ENCODE results near the gene ATAT1. TPM values are rescaled to one million over a fixed set of nuclear protein-coding genes. Genes with fewer than 3 reads are reported as not detected.

ATAT1 gene
- polyA plus RNA-seq, 3 donors, result 0.51 to 10.4 (median 0.68) TPM

DNA sequence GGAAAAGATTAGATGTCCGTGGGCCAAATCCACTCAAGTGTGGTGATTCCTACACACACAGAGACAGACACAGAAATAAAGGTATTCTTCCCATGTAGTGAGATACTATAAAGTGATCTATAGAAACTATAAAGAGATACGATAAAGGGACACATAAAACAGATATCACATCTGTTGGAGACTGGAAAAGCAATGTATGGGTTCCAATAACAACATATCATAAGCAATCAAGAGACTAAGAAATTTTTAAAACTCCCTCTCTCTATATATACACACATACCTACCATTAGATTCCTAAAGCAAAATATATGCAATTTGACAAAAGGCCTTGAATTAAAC is 14.8 kb upstream of the ATAT1 start:
- peaks cover 73% of the 10 kb centered on the region for H3K79me2 ChIP-seq (ENCODE audit: insufficient read depth, low read length)
- no peaks in the 10 kb centered on the region for H3K27me3 ChIP-seq (ENCODE audit: control insufficient read depth in 2 of 2, insufficient read depth in 2 of 2, low read length in 2 of 2)
- peaks cover 56 to 67% of the 10 kb centered on the region in 2 donors for H3K36me3 Mint-ChIP-seq
- no peaks in the 10 kb centered on the region for H3K9me3 ChIP-seq (replicated peaks in 1 of 2; ENCODE audit: control insufficient read depth in 1 of 2, insufficient read depth in 1 of 2, low read length in 2 of 2)
- H3K9me3 Mint-ChIP-seq, result peaks cover 0 to 7% (median 4%) of the 10 kb centered on the region in 7 donors
- H2AFZ ChIP-seq (ENCODE audit: insufficient read depth, low read depth, low read length, poor library complexity, severe bottlenecking), result no peak overlapping the region
- peaks cover 36 to 57% of the 10 kb centered on the region in 2 donors for H3K36me3 ChIP-seq (replicated peaks in 1 of 2; ENCODE audit: control insufficient read depth in 1 of 2, insufficient read depth in 2 of 2, low read length in 2 of 2)
- H4K20me1 ChIP-seq (ENCODE audit: insufficient read depth, low read length), result peaks cover 92% of the 10 kb centered on the region
- no peak overlapping the region for H3K4me2 ChIP-seq (replicated peaks; ENCODE audit: extremely low read depth, low read length, poor library complexity, severe bottlenecking)
- peak overlapping the region in 1 of 7 donors; percentile 80 for H3K27ac Mint-ChIP-seq
- peaks cover 34% of the 10 kb centered on the region for H3K4me1 Mint-ChIP-seq
- no peak overlapping the region for H3K27ac ChIP-seq (ENCODE audit: low read depth in 1 of 2, low read length in 2 of 2)
- no peak for DNase-seq
- H3K4me1 ChIP-seq (ENCODE audit: control insufficient read depth in 1 of 2, insufficient read depth in 2 of 2, low read length in 2 of 2), result peaks cover 19 to 28% of the 10 kb centered on the region in 2 donors
- intact Hi-C loops (cut with micrococcal nuclease), result loop anchor here (5.0 kb wide), 2 partner anchors 35 to 120 kb away; no protein-coding TSS in a partner anchor
- peaks cover 0 to 2% (median 0%) of the 10 kb centered on the region in 3 donors for H3K27me3 Mint-ChIP-seq (ENCODE audit: low read depth in 3 of 3)
- no peak overlapping the region for H3K9ac ChIP-seq (ENCODE audit: insufficient read depth, low read length, poor library complexity, severe bottlenecking)
- TF ChIP-seq, protein P1, sequence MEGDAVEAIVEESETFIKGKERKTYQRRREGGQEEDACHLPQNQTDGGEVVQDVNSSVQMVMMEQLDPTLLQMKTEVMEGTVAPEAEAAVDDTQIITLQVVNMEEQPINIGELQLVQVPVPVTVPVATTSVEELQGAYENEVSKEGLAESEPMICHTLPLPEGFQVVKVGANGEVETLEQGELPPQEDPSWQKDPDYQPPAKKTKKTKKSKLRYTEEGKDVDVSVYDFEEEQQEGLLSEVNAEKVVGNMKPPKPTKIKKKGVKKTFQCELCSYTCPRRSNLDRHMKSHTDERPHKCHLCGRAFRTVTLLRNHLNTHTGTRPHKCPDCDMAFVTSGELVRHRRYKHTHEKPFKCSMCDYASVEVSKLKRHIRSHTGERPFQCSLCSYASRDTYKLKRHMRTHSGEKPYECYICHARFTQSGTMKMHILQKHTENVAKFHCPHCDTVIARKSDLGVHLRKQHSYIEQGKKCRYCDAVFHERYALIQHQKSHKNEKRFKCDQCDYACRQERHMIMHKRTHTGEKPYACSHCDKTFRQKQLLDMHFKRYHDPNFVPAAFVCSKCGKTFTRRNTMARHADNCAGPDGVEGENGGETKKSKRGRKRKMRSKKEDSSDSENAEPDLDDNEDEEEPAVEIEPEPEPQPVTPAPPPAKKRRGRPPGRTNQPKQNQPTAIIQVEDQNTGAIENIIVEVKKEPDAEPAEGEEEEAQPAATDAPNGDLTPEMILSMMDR (IDR thresholded peaks at IDR 0.05), result no peak
- WGBS (ENCODE audit: insufficient coverage), result no CpG with 5 or more reads among the region's 2 CpGs
- H3K4me3 Mint-ChIP-seq, result no peak overlapping the region
- no peak overlapping the region for H3K4me3 ChIP-seq (replicated peaks in 1 of 3; ENCODE audit: low read depth in 2 of 3, low read length in 3 of 3)

DNA sequence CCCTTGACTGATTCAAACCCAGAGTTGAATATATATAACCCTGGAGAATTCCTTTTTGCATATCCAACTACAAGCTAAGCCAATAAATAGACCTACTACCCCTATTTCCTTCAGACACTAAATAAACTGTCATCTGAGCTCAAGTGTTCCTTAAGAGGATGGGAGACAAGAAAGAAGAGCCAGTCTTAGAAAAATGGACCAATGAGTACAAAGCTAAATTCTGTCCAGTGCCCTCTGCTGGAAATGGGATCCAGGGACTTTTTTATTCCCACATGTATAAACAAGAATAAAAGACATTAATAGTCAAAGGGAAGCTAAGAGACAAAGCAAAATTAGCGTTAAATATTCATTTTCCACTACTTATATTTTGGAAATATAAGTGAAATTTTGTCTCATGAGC is 14.5 kb upstream of the ATAT1 start:
- H3K27ac ChIP-seq (ENCODE audit: low read depth in 1 of 2, low read length in 2 of 2), result no peak overlapping the region
- H4K20me1 ChIP-seq (ENCODE audit: insufficient read depth, low read length), result peaks cover 90% of the 10 kb centered on the region
- no peak overlapping the region for H3K9ac ChIP-seq (ENCODE audit: insufficient read depth, low read length, poor library complexity, severe bottlenecking)
- no peak overlapping the region for H3K4me3 Mint-ChIP-seq
- H3K4me3 ChIP-seq (replicated peaks in 1 of 3; ENCODE audit: low read depth in 2 of 3, low read length in 3 of 3), result no peak overlapping the region
- TF ChIP-seq, protein P1 (IDR thresholded peaks at IDR 0.05), result no peak
- H3K79me2 ChIP-seq (ENCODE audit: insufficient read depth, low read length), result peaks cover 77% of the 10 kb centered on the region
- peak overlapping the region in 3 of 7 donors; percentile 46 to 80 (median 53) for H3K27ac Mint-ChIP-seq
- intact Hi-C loops (cut with micrococcal nuclease), result loop anchor here (5.0 kb wide), 2 partner anchors 35 to 120 kb away; no protein-coding TSS in a partner anchor
- no peak overlapping the region for H2AFZ ChIP-seq (ENCODE audit: insufficient read depth, low read depth, low read length, poor library complexity, severe bottlenecking)
- H3K36me3 ChIP-seq (replicated peaks in 1 of 2; ENCODE audit: control insufficient read depth in 1 of 2, insufficient read depth in 2 of 2, low read length in 2 of 2), result peaks cover 32 to 54% of the 10 kb centered on the region in 2 donors
- no peak overlapping the region for H3K4me2 ChIP-seq (replicated peaks; ENCODE audit: extremely low read depth, low read length, poor library complexity, severe bottlenecking)
- H3K27me3 Mint-ChIP-seq (ENCODE audit: low read depth in 3 of 3), result peaks cover 0 to 5% (median 0%) of the 10 kb centered on the region in 3 donors
- no CpG with 5 or more reads among the region's 1 CpG for WGBS (ENCODE audit: insufficient coverage)
- no peaks in the 10 kb centered on the region for H3K27me3 ChIP-seq (ENCODE audit: control insufficient read depth in 2 of 2, insufficient read depth in 2 of 2, low read length in 2 of 2)
- no peaks in the 10 kb centered on the region for H3K9me3 ChIP-seq (replicated peaks in 1 of 2; ENCODE audit: control insufficient read depth in 1 of 2, insufficient read depth in 1 of 2, low read length in 2 of 2)
- peaks cover 19 to 28% of the 10 kb centered on the region in 2 donors for H3K4me1 ChIP-seq (ENCODE audit: control insufficient read depth in 1 of 2, insufficient read depth in 2 of 2, low read length in 2 of 2)
- DNase-seq, result no peak
- peaks cover 57 to 67% of the 10 kb centered on the region in 2 donors for H3K36me3 Mint-ChIP-seq
- H3K4me1 Mint-ChIP-seq, result peaks cover 34% of the 10 kb centered on the region
- peaks cover 0 to 9% (median 5%) of the 10 kb centered on the region in 7 donors for H3K9me3 Mint-ChIP-seq
